Fibroblast of mammary gland (primary cell): Measurements from ENCODE around the gene AATK.

Experiments
- DNase-seq: peaks from one replicate; pipeline ENCODE4 v3.0.0-alpha.2; 2010; ENCODE audit warnings: low read depth
- H3K4me3 ChIP-seq: 2 replicates; pipeline ENCODE4 v1.5.1; 2011; ENCODE audit warnings: low read depth, mild to moderate bottlenecking, low read length, moderate library complexity; ENCODE audit not compliant: control insufficient read depth
- TF ChIP-seq, protein P1 (sequence below): conservative IDR thresholded peaks from 2 replicates; pipeline ENCODE4 v1.5.1; 2011; ENCODE audit warnings: low read depth, low read length, inconsistent platforms; ENCODE audit not compliant: control insufficient read depth, insufficient read depth

AATK gene

GRCh38 chr17:81124377-81124776 is 41.6 kb downstream of the AATK start:
- TF ChIP-seq, protein P1, sequence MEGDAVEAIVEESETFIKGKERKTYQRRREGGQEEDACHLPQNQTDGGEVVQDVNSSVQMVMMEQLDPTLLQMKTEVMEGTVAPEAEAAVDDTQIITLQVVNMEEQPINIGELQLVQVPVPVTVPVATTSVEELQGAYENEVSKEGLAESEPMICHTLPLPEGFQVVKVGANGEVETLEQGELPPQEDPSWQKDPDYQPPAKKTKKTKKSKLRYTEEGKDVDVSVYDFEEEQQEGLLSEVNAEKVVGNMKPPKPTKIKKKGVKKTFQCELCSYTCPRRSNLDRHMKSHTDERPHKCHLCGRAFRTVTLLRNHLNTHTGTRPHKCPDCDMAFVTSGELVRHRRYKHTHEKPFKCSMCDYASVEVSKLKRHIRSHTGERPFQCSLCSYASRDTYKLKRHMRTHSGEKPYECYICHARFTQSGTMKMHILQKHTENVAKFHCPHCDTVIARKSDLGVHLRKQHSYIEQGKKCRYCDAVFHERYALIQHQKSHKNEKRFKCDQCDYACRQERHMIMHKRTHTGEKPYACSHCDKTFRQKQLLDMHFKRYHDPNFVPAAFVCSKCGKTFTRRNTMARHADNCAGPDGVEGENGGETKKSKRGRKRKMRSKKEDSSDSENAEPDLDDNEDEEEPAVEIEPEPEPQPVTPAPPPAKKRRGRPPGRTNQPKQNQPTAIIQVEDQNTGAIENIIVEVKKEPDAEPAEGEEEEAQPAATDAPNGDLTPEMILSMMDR = no peak
- no peak for DNase-seq
- H3K4me3 ChIP-seq = no peak overlapping the region

DNA sequence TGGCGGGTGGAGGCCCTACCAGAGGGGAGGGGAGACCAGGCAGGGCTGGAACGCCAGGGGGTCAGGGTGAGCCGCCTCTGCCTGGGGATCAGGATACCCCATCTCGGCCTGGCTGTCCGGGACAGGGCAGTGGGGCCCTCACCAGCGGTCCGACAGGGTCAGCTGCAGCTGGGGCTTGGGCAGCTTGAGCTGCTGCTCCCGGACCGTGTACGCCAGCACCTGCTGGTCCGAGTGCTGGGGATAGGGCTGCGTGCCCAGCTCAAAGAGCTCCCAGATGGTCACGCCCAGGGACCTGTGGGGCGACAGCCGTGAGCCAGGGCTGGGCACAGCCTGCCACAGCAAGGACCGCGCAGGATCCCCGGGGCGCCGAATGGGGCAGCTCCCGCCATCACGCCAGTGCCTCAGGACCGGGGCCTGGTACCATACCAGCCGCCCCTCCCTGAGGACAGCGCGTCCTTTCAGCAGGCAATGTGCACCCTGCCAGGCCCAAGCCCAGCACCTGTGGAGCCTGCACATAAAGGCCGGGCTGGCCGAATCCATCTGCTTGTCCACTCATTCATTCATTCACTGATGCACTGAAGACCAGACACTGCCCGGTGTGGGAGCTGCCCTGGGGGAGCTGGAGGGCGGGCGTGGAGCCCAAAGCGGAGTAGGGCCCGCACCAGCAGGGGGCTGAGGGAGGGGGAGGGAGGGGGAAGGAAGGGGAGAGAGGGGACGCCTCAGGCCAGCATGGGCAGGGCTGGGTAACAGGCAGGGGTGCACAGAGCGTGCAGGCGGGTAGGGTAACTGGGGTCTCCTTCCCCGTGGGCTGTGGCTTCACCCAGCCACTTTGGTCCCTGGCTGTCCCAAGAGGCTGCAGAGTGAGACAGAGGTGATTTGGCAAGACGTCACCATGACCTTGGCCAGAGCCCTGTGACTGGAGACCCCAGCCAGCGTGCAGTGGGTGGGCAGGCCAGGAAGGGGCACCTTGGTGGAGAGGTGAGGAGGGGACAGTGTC is 42.7 kb downstream of the AATK start:
- DNase-seq = no peak
- TF ChIP-seq, protein P1 = no peak

DNA sequence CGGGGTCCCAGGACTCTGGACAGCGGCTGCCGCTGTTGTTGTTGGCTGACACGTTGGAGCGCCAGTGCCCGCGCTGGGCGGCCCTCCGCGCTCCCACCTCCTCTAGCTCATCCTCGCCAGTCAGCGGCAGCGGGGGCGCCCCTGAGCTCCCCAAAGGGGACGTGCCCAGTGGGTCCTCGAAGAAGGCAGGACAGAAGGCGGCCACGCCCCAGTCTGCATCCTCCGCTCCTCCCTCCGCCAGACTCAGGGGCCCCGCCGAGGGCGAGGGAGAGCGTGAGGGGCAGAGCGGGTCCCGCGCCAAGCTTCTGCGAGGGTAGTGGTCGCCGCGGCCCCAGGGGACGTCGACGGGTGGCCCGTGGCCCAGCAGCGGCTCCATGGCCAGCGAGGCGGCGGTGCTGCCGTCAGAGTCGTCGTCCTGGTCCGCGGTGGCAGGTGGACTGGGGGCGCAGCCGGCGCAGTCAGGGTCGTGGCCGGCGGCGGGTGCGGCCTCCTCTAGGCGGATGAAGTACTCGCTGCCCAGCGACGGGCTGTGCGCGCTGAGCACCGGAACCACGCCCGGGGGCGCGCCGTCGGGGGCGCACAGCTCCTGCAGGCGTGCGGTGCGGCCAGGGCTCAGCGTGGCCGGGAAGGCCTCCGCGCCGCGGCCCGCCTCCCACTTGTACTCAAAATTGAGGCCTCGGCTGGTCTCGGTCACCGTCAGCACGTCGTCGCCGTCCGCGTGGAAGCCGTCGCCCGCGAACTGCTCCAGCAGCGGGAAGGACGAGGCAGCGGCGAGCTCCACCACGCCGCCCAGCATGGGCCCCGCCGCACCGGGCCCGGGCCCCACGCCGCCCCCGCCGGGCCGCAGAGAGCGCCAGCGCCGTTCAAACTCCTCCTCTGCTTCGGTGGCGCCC is 43.9 kb downstream of the AATK start:
- no peak overlapping the region for H3K4me3 ChIP-seq
- TF ChIP-seq, protein P1 = no peak
- no peak for DNase-seq

More for the DNA sequence above, 42.7 kb downstream of the AATK start:
- H3K4me3 ChIP-seq = no peak overlapping the region

- TF ChIP-seq, protein P1 = no peak
- H3K4me3 ChIP-seq = no peak overlapping the region
- DNase-seq = no peak
Observed at GRCh38 chr17:81120695-81121621, 45.1 kb downstream of the AATK start.

- DNase-seq = no peak
- no peak overlapping the region for H3K4me3 ChIP-seq
- TF ChIP-seq, protein P1 = no peak
Observed at GRCh38 chr17:81120149-81120484, 45.9 kb downstream of the AATK start.
